GM06990 (cell line): Measurements from ENCODE around the gene AIRE.
A peak's percentile ranks its signal among the peaks of the same experiment; 100 is the strongest.

ENCODE experiments used
- DNase-seq: peaks from one replicate; pipeline ENCODE4 v3.0.0-alpha.2; 2011; ENCODE audit not compliant: insufficient read length; ENCODE audit errors: extremely low read depth
- H3K27me3 ChIP-seq: replicated peaks from 2 replicates; pipeline ENCODE4 v1.6.0; 2011; ENCODE audit warnings: low read length; ENCODE audit not compliant: control insufficient read depth, insufficient read depth
- H3K36me3 ChIP-seq: 2 replicates; pipeline ENCODE4 v1.5.1; 2011; ENCODE audit warnings: low read length; ENCODE audit not compliant: control insufficient read depth, insufficient read depth
- H3K4me3 ChIP-seq: replicated peaks from 2 replicates; pipeline ENCODE4 v1.5.1; 2011; ENCODE audit warnings: low read depth, mild to moderate bottlenecking, control low read depth, low read length
- CTCF ChIP-seq: IDR thresholded peaks from 2 replicates; pipeline ENCODE4 v1.5.1; 2011; ENCODE audit warnings: low read length, control low read depth, mild to moderate bottlenecking, inconsistent platforms; ENCODE audit not compliant: insufficient read depth, poor library complexity, severe bottlenecking

Gene AIRE

GRCh38 chr21:44299085-44299457, 13.4 kb downstream of the AIRE start:
- Histone ChIP-seq H3K36me3 (no peaks in the 10 kb centered on the region; the same call in 1 of the 2 replicates), H3K4me3 (peak overlapping the region; percentile 91), H3K27me3 (no peaks in the 10 kb centered on the region)
- TF ChIP-seq CTCF: no peak
- DNase-seq: no peak

GRCh38 chr21:44299458-44300261, 14.0 kb downstream of the AIRE start, which contains the start of gene PFKL:
PFKL (plus strand) TSS chr21:44300053; CDS start chr21:44300106, 53 bp downstream.
- peak; percentile 91 for DNase-seq
- H3K27me3 ChIP-seq: no peaks in the 10 kb centered on the region
- H3K4me3 ChIP-seq: peak within 1 kb of the TSS; percentile 91
- H3K36me3 ChIP-seq: peaks cover 1% of the 10 kb centered on the region; the same call in 1 of the 2 replicates
- TF ChIP-seq CTCF: no peak

GRCh38 chr21:44300262-44300959, 14.7 kb downstream of the AIRE start:
- peak; percentile 72 for DNase-seq
- no peaks in the 10 kb centered on the region for H3K27me3 ChIP-seq
- TF ChIP-seq CTCF: no peak
- peaks cover 3% of the 10 kb centered on the region; the same call in 1 of the 2 replicates for H3K36me3 ChIP-seq
- peak overlapping the region; percentile 91 for H3K4me3 ChIP-seq

GRCh38 chr21:44301141-44301540, 15.5 kb downstream of the AIRE start:
- H3K4me3 ChIP-seq: peak overlapping the region; percentile 91
- peak; percentile 4 for TF ChIP-seq CTCF
- no peaks in the 10 kb centered on the region for H3K27me3 ChIP-seq
- peaks cover 7% of the 10 kb centered on the region for H3K36me3 ChIP-seq
- DNase-seq: no peak

GRCh38 chr21:44301961-44302406, 16.3 kb downstream of the AIRE start:
- peak overlapping the region; percentile 91 for H3K4me3 ChIP-seq

More at GRCh38 chr21:44301961-44302406, 16.3 kb downstream of the AIRE start:
- Histone ChIP-seq H3K27me3 (no peaks in the 10 kb centered on the region), H3K36me3 (peaks cover 13% of the 10 kb centered on the region)
- TF ChIP-seq CTCF: no peak
- no peak for DNase-seq
